K562 (cell line): ENCODE data around the gene SLC24A2. TPM values are rescaled to one million over a fixed set of nuclear protein-coding genes. Genes with fewer than 3 reads are reported as not detected.

Source experiments
- ATAC-seq: fragments of 200-7000 bp; cut with Tn5 transposase; 3 replicates; pipeline ENCODE4 v1.9.1; 2020; ENCODE audit warnings: moderate library complexity
- BruUV-seq: library from RNA; stranded (reverse); fragments of 400-500 nt; replicated peaks from 2 replicates; lab custom pipeline; 2021; lab: Mats Ljungman, UMichigan
- CTCF ChIA-PET: fragments of 300-600 bp; formaldehyde crosslinking; extraction: SDS; loops from one replicate; lab custom pipeline; 2021; ENCODE audit warnings: low intra/inter-chr PET ratio; lab: Yijun Ruan, JAX
- POLR2A ChIA-PET: fragments of 300-600, 350-650 bp; sonication (Branson Sonifier 250); formaldehyde crosslinking; extraction: SDS; loops from one replicate; lab custom pipeline; 2021; ENCODE audit warnings: antibody characterized with exemption, inconsistent platforms; lab: Yijun Ruan, JAX
- DNase-seq, 4 experiments: peaks; one replicate each; pipeline versions ENCODE4 v3.0.0 to v3.0.0-alpha.2; 2011 to 2018; ENCODE audit warnings: low spot score in 3 of 4, mixed read lengths in 3 of 4; ENCODE audit errors: extremely low read depth in 1 of 4
- FAIRE-seq: peaks from 2 replicates; lab custom pipeline; 2011; peaks lifted over from hg19 to GRCh38; lab: Jason Lieb, UNC
- H2AFZ ChIP-seq: 2 replicates; pipeline ENCODE4 v1.6.0; 2011; ENCODE audit warnings: low read depth, low read length, control low read depth, inconsistent platforms
- H3K27ac ChIP-seq: fragments of 200-600 bp; 3 replicates; pipeline ENCODE4 v1.8.0; 2011; ENCODE audit warnings: low read depth, mild to moderate bottlenecking, control low read depth, inconsistent platforms, low read length, moderate library complexity, mixed read lengths; ENCODE audit errors: extremely low read depth
- H3K27me3 ChIP-seq, 2 experiments: fragments of 300-600 bp in 1 of 2; 2 replicates in 1 of 2; 3 replicates in 1 of 2; pipeline versions ENCODE4 v1.6.0 to v1.8.0; 2011; ENCODE audit warnings: inconsistent platforms in 2 of 2, low read length in 2 of 2, mild to moderate bottlenecking in 1 of 2, mixed read lengths in 1 of 2, moderate library complexity in 1 of 2; ENCODE audit not compliant: control insufficient read depth in 2 of 2, insufficient read depth in 2 of 2
- H3K36me3 ChIP-seq: fragments of 300-600 bp; 3 replicates; pipeline ENCODE4 v1.8.0; 2011; ENCODE audit warnings: mild to moderate bottlenecking, low read length, inconsistent platforms; ENCODE audit not compliant: control insufficient read depth, insufficient read depth
- H3K4me1 ChIP-seq, 2 experiments: fragments of 200-600 bp in 1 of 2; replicated peaks in 1 of 2; 2 replicates in 1 of 2; 3 replicates in 1 of 2; pipeline versions ENCODE4 v1.5.1 to v1.8.0; 2011; ENCODE audit warnings: inconsistent platforms in 2 of 2, low read length in 2 of 2, mild to moderate bottlenecking in 1 of 2, mixed read lengths in 1 of 2, moderate library complexity in 1 of 2; ENCODE audit not compliant: control insufficient read depth in 2 of 2, insufficient read depth in 2 of 2
- H3K4me2 ChIP-seq: 2 replicates; pipeline ENCODE4 v1.6.1; 2011; ENCODE audit warnings: low read length, control low read depth, inconsistent platforms, mixed read lengths; ENCODE audit not compliant: insufficient read depth
- H3K4me3 ChIP-seq: fragments of 200-600 bp; sonication (generic), shearing (Covaris generic); 2 replicates; pipeline ENCODE4 v1.5.1; 2016; ENCODE audit warnings: control low read depth, inconsistent platforms
- H3K79me2 ChIP-seq: fragments of 200-600 bp; 3 replicates; pipeline ENCODE4 v1.8.0; 2011; ENCODE audit warnings: low read length, inconsistent platforms; ENCODE audit not compliant: control insufficient read depth, insufficient read depth
- H3K9ac ChIP-seq, 2 experiments: 2 replicates each; pipeline versions ENCODE4 v1.6.0 to v1.6.1; 2011; ENCODE audit warnings: low read depth in 2 of 2, low read length in 2 of 2, control low read depth in 1 of 2, inconsistent platforms in 1 of 2, mild to moderate bottlenecking in 1 of 2, mixed read lengths in 1 of 2; ENCODE audit not compliant: insufficient read depth in 1 of 2
- H3K9me1 ChIP-seq: one replicate; pipeline ENCODE4 v1.6.0; 2011; ENCODE audit warnings: inconsistent platforms, mild to moderate bottlenecking, low read length, moderate library complexity; ENCODE audit not compliant: control insufficient read depth, insufficient read depth
- H3K9me3 ChIP-seq: replicated peaks from 2 replicates; pipeline ENCODE4 v1.5.1; 2011; ENCODE audit warnings: low read depth, low read length, inconsistent platforms; ENCODE audit not compliant: control insufficient read depth, insufficient read depth
- H4K20me1 ChIP-seq: replicated peaks from 2 replicates; pipeline ENCODE4 v1.6.1; 2011; ENCODE audit warnings: low read length, inconsistent platforms, mixed read lengths; ENCODE audit not compliant: control insufficient read depth, insufficient read depth
- FOSL1 ChIP-seq: fragments of 200-800 bp; sonication (Bioruptor generic); conservative IDR thresholded peaks from 2 replicates; pipeline ENCODE4 v1.6.1; 2016; ENCODE audit warnings: missing genetic modification characterization, missing compliant biosample characterization
- HDAC3 ChIP-seq: fragments of 450-650 bp; IDR thresholded peaks from 2 replicates; pipeline ENCODE4 v1.6.1; 2018; ENCODE audit warnings: borderline replicate concordance, mild to moderate bottlenecking, moderate library complexity; ENCODE audit not compliant: partially characterized antibody
- NR2C1 ChIP-seq, 2 experiments: fragments of 450-650 bp; IDR thresholded peaks; 2 replicates each; pipeline ENCODE4 v1.6.1; 2017; ENCODE audit warnings: mild to moderate bottlenecking in 2 of 2, antibody characterized with exemption in 1 of 2, inconsistent platforms in 1 of 2, missing compliant biosample characterization in 1 of 2, missing genetic modification characterization in 1 of 2
- RAD21 ChIP-seq, 2 experiments: fragments of 250-450 bp in 1 of 2; fragments of 450-650 bp in 1 of 2; sonication (Bioruptor Pico) in 1 of 2; formaldehyde crosslinking in 1 of 2; IDR thresholded peaks in 1 of 2; conservative IDR thresholded peaks in 1 of 2; 2 replicates each; pipeline versions ENCODE4 v1.4.0 to v1.8.0; 2020 to 2022; ENCODE audit warnings: mild to moderate bottlenecking in 2 of 2, moderate library complexity in 1 of 2
- SPI1 ChIP-seq: IDR thresholded peaks from 2 replicates; pipeline ENCODE4 v1.6.1; 2011; ENCODE audit warnings: low read depth, low read length, control low read depth, borderline replicate concordance
- ZNF699 ChIP-seq: fragments of 250-450 bp; sonication (Bioruptor Pico); IDR thresholded peaks from 2 replicates; pipeline ENCODE4 v1.8.0; 2021; ENCODE audit warnings: mild to moderate bottlenecking, moderate library complexity; ENCODE audit not compliant: insufficient replicate concordance
- in situ Hi-C: fragments of 300-500 bp; cut with MboI; formaldehyde crosslinking; loops from 4 replicates; pipeline ENCODE4 v1.15.0; 2018; ENCODE audit warnings: inconsistent platforms, mixed read lengths
- intact Hi-C: fragments of 100-400 bp; cut with micrococcal nuclease; formaldehyde crosslinking; loops from 2 replicates; pipeline ENCODE4 v1.14.2; 2022
- polyA plus RNA-seq, 8 experiments: library from polyadenylated mRNA; depleted of rRNA in 4 of 8; stranded (reverse) in 5 of 8; unstranded in 3 of 8; fragments of >200 nt; fragmentation: Nextera tagmentation in 2 of 8; fragmentation: Illumina TruSeq in 1 of 8; extraction: Ambion mirVana in 2 of 8; extraction: Trizol in 1 of 8; gene quantifications; 2 replicates each; pipeline versions ENCODE4 v1.2.1 to v1.2.3, GENCODE V29; 2011 to 2014; ENCODE audit warnings: inconsistent platforms in 1 of 8, missing spikeins in 1 of 8
- total RNA-seq, 7 experiments: library from RNA; depleted of rRNA in 6 of 7; stranded (reverse); fragments of >200 nt in 6 of 7; fragmentation: Illumina TruSeq in 2 of 7; extraction: Trizol in 2 of 7; gene quantifications; 2 replicates each; pipeline versions ENCODE4 v1.2.1 to v1.2.3, GENCODE V29; 2011 to 2021; ENCODE audit warnings: low replicate concordance in 1 of 7
- TF ChIP-seq, protein P1 (sequence below): sonication (generic); formaldehyde crosslinking; IDR thresholded peaks from 2 replicates; pipeline ENCODE4 v1.9.0; 2022; ENCODE audit warnings: mild to moderate bottlenecking, missing genetic modification reagents
- TF ChIP-seq, protein P2 (sequence below), 2 experiments: fragments of 250-450 bp in 1 of 2; fragments of 450-650 bp in 1 of 2; sonication (Bioruptor Pico) in 1 of 2; IDR thresholded peaks; 2 replicates each; pipeline versions ENCODE4 v1.6.1 to v1.8.0; 2016 to 2021; ENCODE audit warnings: mild to moderate bottlenecking in 2 of 2, moderate library complexity in 2 of 2, missing compliant biosample characterization in 1 of 2, missing genetic modification characterization in 1 of 2
- TF ChIP-seq, protein P3 (sequence below): fragments of 250-450 bp; sonication (Bioruptor Pico); IDR thresholded peaks from 2 replicates; pipeline ENCODE4 v1.4.0; 2020; ENCODE audit warnings: mild to moderate bottlenecking, moderate library complexity, borderline replicate concordance
- TF ChIP-seq, protein P4 (sequence below), 2 experiments: fragments of 450-650 bp in 1 of 2; IDR thresholded peaks; 2 replicates each; pipeline ENCODE4 v1.6.1; 2011 to 2017; ENCODE audit warnings: low read depth in 2 of 2, antibody characterized with exemption in 1 of 2, borderline replicate concordance in 1 of 2, low read length in 1 of 2, mild to moderate bottlenecking in 1 of 2, mixed read lengths in 1 of 2; ENCODE audit not compliant: control insufficient read depth in 1 of 2

SLC24A2 gene
- total and polyA plus RNA-seq, 9 of the 15 experiments (the other 6 are each of a cell fraction or from before 2014, with no cell fraction given) = 0.04 to 0.40 (median 0.09) TPM

DNA sequence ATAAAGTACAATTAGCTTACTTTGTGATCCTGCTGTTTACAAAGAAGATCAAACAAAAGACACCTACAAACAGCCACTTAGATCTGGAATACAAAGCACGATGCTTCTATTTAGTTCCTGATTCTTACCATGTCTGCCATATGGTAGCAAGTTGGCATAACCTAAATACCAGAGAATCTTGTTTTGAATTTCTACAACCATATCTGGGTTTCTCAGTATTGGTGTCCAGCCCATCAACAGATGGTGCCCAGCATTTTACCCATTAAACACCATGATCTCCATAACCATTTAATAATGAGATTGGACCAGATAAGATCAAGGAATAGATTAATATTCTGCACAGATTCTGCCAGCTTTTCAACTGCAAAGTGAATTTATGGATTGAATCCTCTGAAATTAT, 29.8 kb downstream of the SLC24A2 start (continued):
- TF ChIP-seq, protein P1, sequence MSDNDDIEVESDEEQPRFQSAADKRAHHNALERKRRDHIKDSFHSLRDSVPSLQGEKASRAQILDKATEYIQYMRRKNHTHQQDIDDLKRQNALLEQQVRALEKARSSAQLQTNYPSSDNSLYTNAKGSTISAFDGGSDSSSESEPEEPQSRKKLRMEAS (CRISPR knock-in tag) = no peak

DNA sequence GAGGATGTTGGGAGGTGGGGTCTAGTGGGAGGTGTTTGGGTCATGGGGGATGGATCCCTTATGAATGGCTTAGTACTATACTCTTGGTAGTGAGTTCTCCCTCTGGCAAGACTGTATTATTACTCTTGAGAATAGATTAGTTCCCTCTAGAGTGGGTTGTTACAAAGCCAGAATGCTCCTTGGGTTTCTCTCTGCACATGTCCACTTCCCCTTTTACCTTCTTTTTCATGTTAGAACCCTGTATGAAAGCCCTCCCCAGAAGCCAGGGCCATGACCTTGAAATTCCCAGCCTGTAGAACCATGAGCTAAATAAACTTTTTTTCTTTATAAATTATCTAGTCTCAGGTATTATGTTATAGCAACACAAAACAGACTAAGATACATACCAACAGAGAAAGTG, 31.1 kb downstream of the SLC24A2 start:
- no peaks in the 10 kb centered on the region for H4K20me1 ChIP-seq
- FAIRE-seq (no peak), ATAC-seq (peak; percentile 47; the same call in 2 of the 3 replicates), DNase-seq (no peak)
- H3K9me1 ChIP-seq = no peaks in the 10 kb centered on the region
- H3K79me2 ChIP-seq = no peaks in the 10 kb centered on the region
- no peak overlapping the region for H3K4me2 ChIP-seq
- in situ Hi-C loops = no loop called here
- TF ChIP-seq NR2C1 (IDR thresholded peaks at IDR 0.05) = no peak
- TF ChIP-seq NR2C1 (tag; IDR thresholded peaks at IDR 0.05) = no peak
- no peak for TF ChIP-seq HDAC3
- TF ChIP-seq, protein P2, sequence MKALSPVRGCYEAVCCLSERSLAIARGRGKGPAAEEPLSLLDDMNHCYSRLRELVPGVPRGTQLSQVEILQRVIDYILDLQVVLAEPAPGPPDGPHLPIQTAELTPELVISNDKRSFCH (CRISPR knock-in tag; IDR thresholded peaks at IDR 0.05) = no peak
- TF ChIP-seq, protein P2 (tag; IDR thresholded peaks at IDR 0.05) = no peak
- TF ChIP-seq FOSL1 (tag) = no peak
- TF ChIP-seq ZNF699 (CRISPR knock-in tag) = no peak
- TF ChIP-seq SPI1 = peak; percentile 87
- TF ChIP-seq, protein P3, sequence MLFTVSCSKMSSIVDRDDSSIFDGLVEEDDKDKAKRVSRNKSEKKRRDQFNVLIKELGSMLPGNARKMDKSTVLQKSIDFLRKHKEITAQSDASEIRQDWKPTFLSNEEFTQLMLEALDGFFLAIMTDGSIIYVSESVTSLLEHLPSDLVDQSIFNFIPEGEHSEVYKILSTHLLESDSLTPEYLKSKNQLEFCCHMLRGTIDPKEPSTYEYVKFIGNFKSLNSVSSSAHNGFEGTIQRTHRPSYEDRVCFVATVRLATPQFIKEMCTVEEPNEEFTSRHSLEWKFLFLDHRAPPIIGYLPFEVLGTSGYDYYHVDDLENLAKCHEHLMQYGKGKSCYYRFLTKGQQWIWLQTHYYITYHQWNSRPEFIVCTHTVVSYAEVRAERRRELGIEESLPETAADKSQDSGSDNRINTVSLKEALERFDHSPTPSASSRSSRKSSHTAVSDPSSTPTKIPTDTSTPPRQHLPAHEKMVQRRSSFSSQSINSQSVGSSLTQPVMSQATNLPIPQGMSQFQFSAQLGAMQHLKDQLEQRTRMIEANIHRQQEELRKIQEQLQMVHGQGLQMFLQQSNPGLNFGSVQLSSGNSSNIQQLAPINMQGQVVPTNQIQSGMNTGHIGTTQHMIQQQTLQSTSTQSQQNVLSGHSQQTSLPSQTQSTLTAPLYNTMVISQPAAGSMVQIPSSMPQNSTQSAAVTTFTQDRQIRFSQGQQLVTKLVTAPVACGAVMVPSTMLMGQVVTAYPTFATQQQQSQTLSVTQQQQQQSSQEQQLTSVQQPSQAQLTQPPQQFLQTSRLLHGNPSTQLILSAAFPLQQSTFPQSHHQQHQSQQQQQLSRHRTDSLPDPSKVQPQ (CRISPR knock-in tag) = no peak
- TF ChIP-seq RAD21 (CRISPR knock-in tag; conservative IDR thresholded peaks at IDR 0.05 in 1 of 2, IDR thresholded peaks at IDR 0.05 in 1 of 2) = peak in 1 of 2 experiments; percentile 20; a peak in 1 of 4 replicates
- TF ChIP-seq, protein P4, sequence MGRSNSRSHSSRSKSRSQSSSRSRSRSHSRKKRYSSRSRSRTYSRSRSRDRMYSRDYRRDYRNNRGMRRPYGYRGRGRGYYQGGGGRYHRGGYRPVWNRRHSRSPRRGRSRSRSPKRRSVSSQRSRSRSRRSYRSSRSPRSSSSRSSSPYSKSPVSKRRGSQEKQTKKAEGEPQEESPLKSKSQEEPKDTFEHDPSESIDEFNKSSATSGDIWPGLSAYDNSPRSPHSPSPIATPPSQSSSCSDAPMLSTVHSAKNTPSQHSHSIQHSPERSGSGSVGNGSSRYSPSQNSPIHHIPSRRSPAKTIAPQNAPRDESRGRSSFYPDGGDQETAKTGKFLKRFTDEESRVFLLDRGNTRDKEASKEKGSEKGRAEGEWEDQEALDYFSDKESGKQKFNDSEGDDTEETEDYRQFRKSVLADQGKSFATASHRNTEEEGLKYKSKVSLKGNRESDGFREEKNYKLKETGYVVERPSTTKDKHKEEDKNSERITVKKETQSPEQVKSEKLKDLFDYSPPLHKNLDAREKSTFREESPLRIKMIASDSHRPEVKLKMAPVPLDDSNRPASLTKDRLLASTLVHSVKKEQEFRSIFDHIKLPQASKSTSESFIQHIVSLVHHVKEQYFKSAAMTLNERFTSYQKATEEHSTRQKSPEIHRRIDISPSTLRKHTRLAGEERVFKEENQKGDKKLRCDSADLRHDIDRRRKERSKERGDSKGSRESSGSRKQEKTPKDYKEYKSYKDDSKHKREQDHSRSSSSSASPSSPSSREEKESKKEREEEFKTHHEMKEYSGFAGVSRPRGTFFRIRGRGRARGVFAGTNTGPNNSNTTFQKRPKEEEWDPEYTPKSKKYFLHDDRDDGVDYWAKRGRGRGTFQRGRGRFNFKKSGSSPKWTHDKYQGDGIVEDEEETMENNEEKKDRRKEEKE (IDR thresholded peaks at IDR 0.05; ENCODE audit: borderline replicate concordance in 1 of 2, control insufficient read depth in 1 of 2, low read depth in 2 of 2, low read length in 1 of 2) = no peak
- no peaks in the 10 kb centered on the region for H3K27me3 ChIP-seq
- no peaks in the 10 kb centered on the region; a peak in 2 of 5 replicates for H3K4me1 ChIP-seq
- no peak overlapping the region for H3K27ac ChIP-seq
- POLR2A ChIA-PET = no interaction called here
- intact Hi-C loops = no loop called here
- no peak overlapping the region for H3K4me3 ChIP-seq
- H3K36me3 ChIP-seq = no peaks in the 10 kb centered on the region; the same call in 2 of the 3 replicates
- no TSS peak for BruUV-seq
- H2AFZ ChIP-seq = no peak overlapping the region
- H3K9me3 ChIP-seq = no peaks in the 10 kb centered on the region
- CTCF ChIA-PET = no interaction called here
- no peak overlapping the region for H3K9ac ChIP-seq
